ENCODE data around the gene SYNPO.

The SYNPO gene

GRCh38 chr5:150600616-150601490 is 39.6 kb upstream of the SYNPO start:
- Histone ChIP-seq H3K4me3 (ENCODE audit: low read depth in 1 of 2, low read length in 2 of 2) (no peak overlapping the region), H3K4me1 (ENCODE audit: insufficient read depth, low read length) (peaks cover 10% of the 10 kb centered on the region)

GRCh38 chr5:150601491-150602345 is 38.7 kb upstream of the SYNPO start:
- H3K27ac ChIP-seq (ENCODE audit: low read depth, low read length): no peak overlapping the region
- H3K4me1 ChIP-seq (ENCODE audit: insufficient read depth, low read length): peaks cover 10% of the 10 kb centered on the region

More at GRCh38 chr5:150600616-150601490, 39.6 kb upstream of the SYNPO start:
- no peak overlapping the region for H3K9ac ChIP-seq (ENCODE audit: low read length)
- no peaks in the 10 kb centered on the region for H3K36me3 ChIP-seq (ENCODE audit: insufficient read depth, low read length)
- H3K27me3 ChIP-seq (ENCODE audit: control insufficient read depth in 1 of 2, insufficient read depth in 2 of 2, low read length in 2 of 2): no peaks in the 10 kb centered on the region
- no peak overlapping the region for H3K27ac ChIP-seq (ENCODE audit: low read depth, low read length)
- H3K9me3 ChIP-seq (ENCODE audit: low read length): no peaks in the 10 kb centered on the region

GRCh38 chr5:150603052-150603451 is 37.4 kb upstream of the SYNPO start:
- H3K4me3 ChIP-seq (ENCODE audit: low read depth in 1 of 2, low read length in 2 of 2): no peak overlapping the region
- no peaks in the 10 kb centered on the region for H3K27me3 ChIP-seq (ENCODE audit: control insufficient read depth in 1 of 2, insufficient read depth in 2 of 2, low read length in 2 of 2)
- H3K36me3 ChIP-seq (ENCODE audit: insufficient read depth, low read length): no peaks in the 10 kb centered on the region
- no peak overlapping the region for H3K9ac ChIP-seq (ENCODE audit: low read length)
- no peaks in the 10 kb centered on the region for H3K9me3 ChIP-seq (ENCODE audit: low read length)
- no peak overlapping the region for H3K27ac ChIP-seq (ENCODE audit: low read depth, low read length)
- peaks cover 10% of the 10 kb centered on the region for H3K4me1 ChIP-seq (ENCODE audit: insufficient read depth, low read length)

More at GRCh38 chr5:150601491-150602345, 38.7 kb upstream of the SYNPO start:
- Histone ChIP-seq H3K27me3 (ENCODE audit: control insufficient read depth in 1 of 2, insufficient read depth in 2 of 2, low read length in 2 of 2) (no peaks in the 10 kb centered on the region), H3K9me3 (ENCODE audit: low read length) (no peaks in the 10 kb centered on the region), H3K4me3 (ENCODE audit: low read depth in 1 of 2, low read length in 2 of 2) (no peak overlapping the region), H3K9ac (ENCODE audit: low read length) (no peak overlapping the region), H3K36me3 (ENCODE audit: insufficient read depth, low read length) (no peaks in the 10 kb centered on the region)

GRCh38 chr5:150603491-150603890 is 37.0 kb upstream of the SYNPO start:
- Histone ChIP-seq H3K9ac (ENCODE audit: low read length) (no peak overlapping the region), H3K4me3 (ENCODE audit: low read depth in 1 of 2, low read length in 2 of 2) (no peak overlapping the region), H3K27me3 (ENCODE audit: control insufficient read depth in 1 of 2, insufficient read depth in 2 of 2, low read length in 2 of 2) (no peaks in the 10 kb centered on the region), H3K27ac (ENCODE audit: low read depth, low read length) (no peak overlapping the region), H3K36me3 (ENCODE audit: insufficient read depth, low read length) (no peaks in the 10 kb centered on the region), H3K9me3 (ENCODE audit: low read length) (no peaks in the 10 kb centered on the region), H3K4me1 (ENCODE audit: insufficient read depth, low read length) (peaks cover 10% of the 10 kb centered on the region)

GRCh38 chr5:150604010-150604409 is 36.5 kb upstream of the SYNPO start:
- Histone ChIP-seq H3K27me3 (ENCODE audit: control insufficient read depth in 1 of 2, insufficient read depth in 2 of 2, low read length in 2 of 2) (no peaks in the 10 kb centered on the region), H3K4me3 (ENCODE audit: low read depth in 1 of 2, low read length in 2 of 2) (no peak overlapping the region), H3K36me3 (ENCODE audit: insufficient read depth, low read length) (no peaks in the 10 kb centered on the region), H3K9ac (ENCODE audit: low read length) (no peak overlapping the region), H3K9me3 (ENCODE audit: low read length) (no peaks in the 10 kb centered on the region), H3K4me1 (ENCODE audit: insufficient read depth, low read length) (peaks cover 10% of the 10 kb centered on the region), H3K27ac (ENCODE audit: low read depth, low read length) (no peak overlapping the region)

GRCh38 chr5:150604894-150605440 is 35.5 kb upstream of the SYNPO start:
- Histone ChIP-seq H3K9me3 (ENCODE audit: low read length) (no peaks in the 10 kb centered on the region), H3K27me3 (ENCODE audit: control insufficient read depth in 1 of 2, insufficient read depth in 2 of 2, low read length in 2 of 2) (no peaks in the 10 kb centered on the region), H3K27ac (ENCODE audit: low read depth, low read length) (no peak overlapping the region), H3K4me1 (ENCODE audit: insufficient read depth, low read length) (peaks cover 8% of the 10 kb centered on the region), H3K36me3 (ENCODE audit: insufficient read depth, low read length) (no peaks in the 10 kb centered on the region), H3K4me3 (ENCODE audit: low read depth in 1 of 2, low read length in 2 of 2) (no peak overlapping the region), H3K9ac (ENCODE audit: low read length) (no peak overlapping the region)

- Histone ChIP-seq H3K4me1 (ENCODE audit: insufficient read depth, low read length) (peaks cover 7% of the 10 kb centered on the region), H3K9ac (ENCODE audit: low read length) (no peak overlapping the region)
These were observed 34.9 kb upstream of the SYNPO start for GRCh38 chr5:150605546-150605945.

GRCh38 chr5:150606476-150606875 is 34.0 kb upstream of the SYNPO start:
- H3K27me3 ChIP-seq (ENCODE audit: control insufficient read depth in 1 of 2, insufficient read depth in 2 of 2, low read length in 2 of 2): no peaks in the 10 kb centered on the region
- no peaks in the 10 kb centered on the region for H3K9me3 ChIP-seq (ENCODE audit: low read length)
- H3K36me3 ChIP-seq (ENCODE audit: insufficient read depth, low read length): no peaks in the 10 kb centered on the region
- no peak overlapping the region for H3K9ac ChIP-seq (ENCODE audit: low read length)
- H3K4me1 ChIP-seq (ENCODE audit: insufficient read depth, low read length): peaks cover 14% of the 10 kb centered on the region
- H3K4me3 ChIP-seq (ENCODE audit: low read depth in 1 of 2, low read length in 2 of 2): no peak overlapping the region
- H3K27ac ChIP-seq (ENCODE audit: low read depth, low read length): no peak overlapping the region

More at GRCh38 chr5:150605546-150605945, 34.9 kb upstream of the SYNPO start:
- Histone ChIP-seq H3K9me3 (ENCODE audit: low read length) (no peaks in the 10 kb centered on the region), H3K4me3 (ENCODE audit: low read depth in 1 of 2, low read length in 2 of 2) (no peak overlapping the region), H3K36me3 (ENCODE audit: insufficient read depth, low read length) (no peaks in the 10 kb centered on the region), H3K27me3 (ENCODE audit: control insufficient read depth in 1 of 2, insufficient read depth in 2 of 2, low read length in 2 of 2) (no peaks in the 10 kb centered on the region), H3K27ac (ENCODE audit: low read depth, low read length) (no peak overlapping the region)

- no peaks in the 10 kb centered on the region for H3K36me3 ChIP-seq (ENCODE audit: insufficient read depth, low read length)
- no peak overlapping the region for H3K9ac ChIP-seq (ENCODE audit: low read length)
- no peaks in the 10 kb centered on the region for H3K9me3 ChIP-seq (ENCODE audit: low read length)
- H3K27me3 ChIP-seq (ENCODE audit: control insufficient read depth in 1 of 2, insufficient read depth in 2 of 2, low read length in 2 of 2): no peaks in the 10 kb centered on the region
- no peak overlapping the region for H3K4me3 ChIP-seq (ENCODE audit: low read depth in 1 of 2, low read length in 2 of 2)
- H3K4me1 ChIP-seq (ENCODE audit: insufficient read depth, low read length): peaks cover 15% of the 10 kb centered on the region
- H3K27ac ChIP-seq (ENCODE audit: low read depth, low read length): no peak overlapping the region
These were observed 33.4 kb upstream of the SYNPO start for GRCh38 chr5:150607105-150607504.

GRCh38 chr5:150607991-150608390 is 32.5 kb upstream of the SYNPO start:
- Histone ChIP-seq H3K4me3 (ENCODE audit: low read depth in 1 of 2, low read length in 2 of 2) (no peak overlapping the region), H3K4me1 (ENCODE audit: insufficient read depth, low read length) (peaks cover 18% of the 10 kb centered on the region), H3K9me3 (ENCODE audit: low read length) (no peaks in the 10 kb centered on the region), H3K36me3 (ENCODE audit: insufficient read depth, low read length) (no peaks in the 10 kb centered on the region), H3K27ac (ENCODE audit: low read depth, low read length) (no peak overlapping the region), H3K27me3 (ENCODE audit: control insufficient read depth in 1 of 2, insufficient read depth in 2 of 2, low read length in 2 of 2) (no peaks in the 10 kb centered on the region), H3K9ac (ENCODE audit: low read length) (no peak overlapping the region)

GRCh38 chr5:150608991-150609390 is 31.5 kb upstream of the SYNPO start:
- Histone ChIP-seq H3K27ac (ENCODE audit: low read depth, low read length) (no peak overlapping the region), H3K9ac (ENCODE audit: low read length) (no peak overlapping the region), H3K27me3 (ENCODE audit: control insufficient read depth in 1 of 2, insufficient read depth in 2 of 2, low read length in 2 of 2) (no peaks in the 10 kb centered on the region), H3K4me3 (ENCODE audit: low read depth in 1 of 2, low read length in 2 of 2) (no peak overlapping the region), H3K36me3 (ENCODE audit: insufficient read depth, low read length) (no peaks in the 10 kb centered on the region), H3K4me1 (ENCODE audit: insufficient read depth, low read length) (peaks cover 26% of the 10 kb centered on the region), H3K9me3 (ENCODE audit: low read length) (no peaks in the 10 kb centered on the region)

Measured in muscle layer of colon (tissue), 2 donors.